ENCODE measurements around the gene ZNF567.
"Not testable (repeated sequence)": the region's sequence is repeated elsewhere in the genome, so short reads cannot be mapped to it uniquely, and the experiment has no call there.

Gene ZNF567

GRCh38 chr19:36688058-36688457 lies 646 bp downstream of the ZNF567 start:
- no peak for DNase-seq
- Mint-ChIP-seq H3K27me3 (ENCODE audit: low read depth, poor library complexity) (peaks cover 10% of the 10 kb centered on the region), H3K4me1 (peaks cover 28% of the 10 kb centered on the region), H3K4me3 (peak overlapping the region; percentile 99), H3K27ac (peak overlapping the region; percentile 83), H3K9me3 (peaks cover 78% of the 10 kb centered on the region), H3K36me3 (ENCODE audit: low read depth) (peaks cover 84% of the 10 kb centered on the region)
- TF ChIP-seq, protein P1, sequence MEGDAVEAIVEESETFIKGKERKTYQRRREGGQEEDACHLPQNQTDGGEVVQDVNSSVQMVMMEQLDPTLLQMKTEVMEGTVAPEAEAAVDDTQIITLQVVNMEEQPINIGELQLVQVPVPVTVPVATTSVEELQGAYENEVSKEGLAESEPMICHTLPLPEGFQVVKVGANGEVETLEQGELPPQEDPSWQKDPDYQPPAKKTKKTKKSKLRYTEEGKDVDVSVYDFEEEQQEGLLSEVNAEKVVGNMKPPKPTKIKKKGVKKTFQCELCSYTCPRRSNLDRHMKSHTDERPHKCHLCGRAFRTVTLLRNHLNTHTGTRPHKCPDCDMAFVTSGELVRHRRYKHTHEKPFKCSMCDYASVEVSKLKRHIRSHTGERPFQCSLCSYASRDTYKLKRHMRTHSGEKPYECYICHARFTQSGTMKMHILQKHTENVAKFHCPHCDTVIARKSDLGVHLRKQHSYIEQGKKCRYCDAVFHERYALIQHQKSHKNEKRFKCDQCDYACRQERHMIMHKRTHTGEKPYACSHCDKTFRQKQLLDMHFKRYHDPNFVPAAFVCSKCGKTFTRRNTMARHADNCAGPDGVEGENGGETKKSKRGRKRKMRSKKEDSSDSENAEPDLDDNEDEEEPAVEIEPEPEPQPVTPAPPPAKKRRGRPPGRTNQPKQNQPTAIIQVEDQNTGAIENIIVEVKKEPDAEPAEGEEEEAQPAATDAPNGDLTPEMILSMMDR (IDR thresholded peaks at IDR 0.05): no peak

DNA sequence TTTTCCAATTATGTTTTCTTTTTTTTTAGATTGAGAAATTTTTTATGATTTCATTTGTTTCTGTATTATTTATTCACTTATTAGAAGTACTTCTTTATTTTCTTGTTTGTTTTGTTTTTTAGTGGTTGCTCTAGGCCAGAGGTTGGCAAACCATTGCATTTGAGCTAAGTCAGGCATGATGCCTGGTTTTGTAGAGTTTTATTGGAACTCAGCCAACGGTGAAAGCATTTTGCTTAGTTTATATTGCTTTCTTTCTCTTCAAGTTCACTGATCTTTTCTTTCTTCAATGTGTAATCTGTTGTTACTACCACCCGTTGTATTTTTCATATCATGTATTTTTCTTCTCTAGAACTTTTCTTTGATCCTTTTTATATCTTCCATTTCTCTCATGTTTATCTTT lies 19.7 kb downstream of the ZNF567 start:
- no peak for DNase-seq
- TF ChIP-seq, protein P1 (IDR thresholded peaks at IDR 0.05): no peak
- Mint-ChIP-seq H3K4me3 (no peak overlapping the region), H3K4me1 (no peaks in the 10 kb centered on the region), H3K9me3 (peaks cover 95% of the 10 kb centered on the region), H3K27ac (no peak overlapping the region), H3K27me3 (ENCODE audit: low read depth, poor library complexity) (no peaks in the 10 kb centered on the region), H3K36me3 (ENCODE audit: low read depth) (peaks cover 100% of the 10 kb centered on the region)

- Mint-ChIP-seq H3K4me3 (no peak overlapping the region), H3K36me3 (ENCODE audit: low read depth) (peaks cover 100% of the 10 kb centered on the region), H3K4me1 (no peaks in the 10 kb centered on the region), H3K27me3 (ENCODE audit: low read depth, poor library complexity) (no peaks in the 10 kb centered on the region), H3K9me3 (peaks cover 100% of the 10 kb centered on the region), H3K27ac (no peak overlapping the region)
- TF ChIP-seq, protein P1 (IDR thresholded peaks at IDR 0.05): no peak
- no peak for DNase-seq
These were observed 22.0 kb downstream of the ZNF567 start for GRCh38 chr19:36709423-36709822.

GRCh38 chr19:36719687-36720556 lies 32.5 kb downstream of the ZNF567 start:
- Mint-ChIP-seq H3K4me3 (no peak overlapping the region), H3K4me1 (no peaks in the 10 kb centered on the region), H3K27ac (no peak overlapping the region), H3K36me3 (ENCODE audit: low read depth) (peaks cover 90% of the 10 kb centered on the region), H3K27me3 (ENCODE audit: low read depth, poor library complexity) (peaks cover 3% of the 10 kb centered on the region), H3K9me3 (peaks cover 94% of the 10 kb centered on the region)
- TF ChIP-seq, protein P1 (IDR thresholded peaks at IDR 0.05): no peak
- DNase-seq: no peak

DNA sequence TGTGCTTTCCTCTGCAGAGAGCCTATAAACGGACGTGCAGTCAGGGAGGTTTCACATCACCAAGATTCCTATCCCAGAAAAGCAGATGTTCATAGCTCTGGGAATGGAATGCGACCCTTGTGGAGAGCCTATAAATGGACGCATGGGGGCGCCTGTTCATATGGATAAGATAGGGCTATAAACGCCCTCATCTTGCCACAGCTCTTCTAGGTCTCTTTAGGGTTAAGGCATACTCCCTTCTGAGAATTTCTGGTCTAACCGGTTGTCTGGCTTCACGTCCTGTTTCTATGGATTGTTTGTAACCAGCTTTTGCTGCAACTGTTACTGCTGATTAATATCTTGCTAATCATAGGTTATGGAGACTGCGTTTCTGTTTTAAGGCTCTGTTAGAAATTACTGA lies 48.8 kb downstream of the ZNF567 start:
- Mint-ChIP-seq H3K36me3 (ENCODE audit: low read depth) (peaks cover 85% of the 10 kb centered on the region), H3K9me3 (peaks cover 97% of the 10 kb centered on the region)
- not testable (repeated sequence) for H3K27me3 Mint-ChIP-seq (ENCODE audit: low read depth, poor library complexity); H3K27ac Mint-ChIP-seq; H3K4me3 Mint-ChIP-seq; H3K4me1 Mint-ChIP-seq; DNase-seq

DNA sequence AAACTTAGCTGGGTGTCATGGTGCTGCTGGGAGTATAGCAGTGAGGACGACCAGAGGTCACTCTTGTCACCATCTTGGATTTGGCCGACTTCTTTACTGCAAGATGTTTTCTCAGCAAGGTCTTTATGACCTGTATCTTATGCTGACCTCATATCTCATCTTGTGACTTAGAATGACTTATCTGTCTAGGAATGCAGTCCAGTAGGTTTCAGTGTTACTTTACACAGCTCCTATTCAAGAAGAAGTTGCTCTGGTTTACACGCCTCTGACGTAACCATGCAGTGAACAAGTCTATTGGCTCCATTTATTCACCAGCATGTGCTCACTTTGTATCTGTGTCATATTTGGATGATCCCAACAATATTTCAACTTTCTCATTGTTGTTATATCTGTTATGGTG lies 58.5 kb downstream of the ZNF567 start:
- TF ChIP-seq, protein P1 (IDR thresholded peaks at IDR 0.05): no peak
- Mint-ChIP-seq H3K4me1 (no peaks in the 10 kb centered on the region), H3K27me3 (ENCODE audit: low read depth, poor library complexity) (no peaks in the 10 kb centered on the region), H3K9me3 (peaks cover 100% of the 10 kb centered on the region), H3K4me3 (no peak overlapping the region), H3K27ac (no peak overlapping the region), H3K36me3 (ENCODE audit: low read depth) (peaks cover 94% of the 10 kb centered on the region)
- no peak for DNase-seq

Measured in nephron progenitor cell (in vitro differentiated cells).